Measurements from ENCODE around the gene RPS8. TPM values are rescaled to one million over a fixed set of nuclear protein-coding genes. Genes with fewer than 3 reads are reported as not detected.
A peak's percentile ranks its signal among the peaks of the same experiment; 100 is the strongest.

The RPS8 gene
- total and polyA plus RNA-seq, 2 of the 8 experiments (the other 6 are each of a cell fraction or from before 2014, with no cell fraction given), result 2,261 to 2,407 TPM

DNA sequence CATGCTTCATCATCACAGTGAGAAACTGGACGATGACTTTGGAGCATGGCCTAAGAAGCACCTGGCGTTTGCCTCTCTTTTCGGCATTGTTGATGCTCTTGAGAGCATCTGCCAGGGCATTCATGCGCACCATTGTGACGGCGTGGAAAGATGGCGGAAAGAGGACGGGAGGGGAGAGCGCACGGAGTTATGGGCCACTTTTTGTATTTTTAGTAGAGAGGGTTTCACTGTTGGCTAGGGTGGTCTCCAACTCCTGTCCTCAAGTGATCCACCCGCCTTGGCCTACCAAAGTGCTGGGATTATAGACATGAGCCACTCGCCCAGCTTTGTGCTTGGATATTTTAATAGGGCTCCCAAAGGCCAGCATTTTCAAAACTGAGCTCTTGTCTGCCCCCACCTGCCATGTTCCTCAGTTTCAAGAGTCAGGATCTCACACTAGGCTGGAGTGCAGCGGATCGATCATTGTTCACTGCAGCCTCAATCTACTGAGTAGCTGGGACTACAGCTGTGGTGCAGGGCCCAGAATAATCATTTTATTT is 5.3 kb downstream of the RPS8 start (continued):
- TF ChIP-seq CHD7 (IDR thresholded peaks at IDR 0.05; ENCODE audit: insufficient replicate concordance, low read length), result no peak
- no peak for TF ChIP-seq KDM5A (IDR thresholded peaks at IDR 0.05; ENCODE audit: low read length)
- peak in 1 of 2 experiments; percentile 65; a peak in 2 of 3 replicates for TF ChIP-seq POLR2A (IDR thresholded peaks at IDR 0.05; ENCODE audit: control extremely low read depth in 1 of 2, low read depth in 2 of 2, low read length in 2 of 2)
- TF ChIP-seq YY1 (IDR thresholded peaks at IDR 0.05; ENCODE audit: low read depth, low read length), result no peak
- TF ChIP-seq FOSL1 (IDR thresholded peaks at IDR 0.05; ENCODE audit: insufficient read depth, low read depth, low read length), result no peak
- TF ChIP-seq SIN3A (conservative IDR thresholded peaks at IDR 0.05 in 1 of 2, IDR thresholded peaks at IDR 0.05 in 1 of 2; ENCODE audit: low read depth in 1 of 2, low read length in 2 of 2), result no peak
- peak; percentile 81 for TF ChIP-seq POLR2AphosphoS5 (IDR thresholded peaks at IDR 0.05; ENCODE audit: low read depth, low read length)
- no peak for TF ChIP-seq SAP30 (IDR thresholded peaks at IDR 0.05; ENCODE audit: insufficient read depth, insufficient replicate concordance, low read length)
- no peak for TF ChIP-seq PHF8 (conservative IDR thresholded peaks at IDR 0.05; ENCODE audit: low read depth, low read length)
- TF ChIP-seq SUZ12 (IDR thresholded peaks at IDR 0.05; ENCODE audit: low read length), result no peak
- no peak for TF ChIP-seq HDAC6 (IDR thresholded peaks at IDR 0.05; ENCODE audit: low read depth, low read length)
- TF ChIP-seq TBP (IDR thresholded peaks at IDR 0.05; ENCODE audit: low read depth, low read length), result no peak
